Activated CD8-positive, alpha-beta memory T cell treated with anti-CD3 and anti-CD28 coated beads for 36 hours (primary cell): ENCODE measurements around the gene SMR3B. TPM values are rescaled to one million over a fixed set of nuclear protein-coding genes. Genes with fewer than 3 reads are reported as not detected.

ENCODE experiments used
- total RNA-seq, 2 experiments: library from RNA; stranded (reverse); gene quantifications; one replicate each; pipeline ENCODE4 v1.2.3, GENCODE V29; 2021

The SMR3B gene
- total RNA-seq, 2 experiments from 2014 or later: not detected

Other genes with a start within 250 kb of the SMR3B start
- not detected for gene PRR27, start 228.9 kb upstream of the SMR3B start, total RNA-seq
- gene ODAM, start 187.4 kb upstream of the SMR3B start, total RNA-seq: not detected
- not detected for gene FDCSP, start 157.0 kb upstream of the SMR3B start, total RNA-seq
- not detected for gene CSN3, start 140.5 kb upstream of the SMR3B start, total RNA-seq
- not detected for gene CABS1, start 48.1 kb upstream of the SMR3B start, total RNA-seq
- gene SMR3A, start 22.4 kb upstream of the SMR3B start, total RNA-seq: not detected
- not detected for gene OPRPN, start 14.8 kb downstream of the SMR3B start, total RNA-seq
- not detected for gene MUC7, start 89.1 kb downstream of the SMR3B start, total RNA-seq
- not detected for gene AMTN, start 135.4 kb downstream of the SMR3B start, total RNA-seq
- not detected for gene AMBN, start 209.1 kb downstream of the SMR3B start, total RNA-seq
- gene ENAM, start 245.6 kb downstream of the SMR3B start, total RNA-seq: not detected